HG02973 (cell line): ENCODE results near the gene CLPTM1L.
"Not testable (repeated sequence)": the region's sequence is repeated elsewhere in the genome, so short reads cannot be mapped to it uniquely, and the experiment has no call there.

Experiments used
- ATAC-seq: cut with Tn5 transposase; IDR thresholded peaks from one replicate; pipeline ENCODE4 v1.9.1; 2021; ENCODE audit warnings: moderate library complexity; ENCODE audit not compliant: unreplicated experiment

Gene CLPTM1L

DNA sequence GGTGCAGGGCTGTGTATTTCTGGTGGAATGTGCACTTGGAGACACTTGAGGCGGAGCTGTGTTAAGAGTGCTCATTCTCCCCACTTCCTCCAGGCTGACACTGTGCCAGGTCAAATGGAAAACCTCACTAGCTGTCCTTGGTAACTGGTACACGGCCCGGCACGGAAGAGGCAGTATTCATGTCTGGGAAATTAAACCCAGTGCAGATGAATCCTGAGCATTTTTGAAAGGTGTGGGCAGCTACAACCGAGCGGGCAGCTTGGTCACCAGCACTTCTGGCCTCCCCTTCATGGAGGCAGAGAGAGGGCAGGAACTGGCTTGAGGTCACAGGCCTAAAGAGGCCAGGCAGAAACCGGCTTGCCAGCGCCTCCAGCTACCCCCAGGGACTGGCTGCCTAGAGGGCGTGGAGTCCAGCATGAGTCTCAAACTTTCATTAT lies 1.6 kb downstream of the CLPTM1L start:
- no peak for ATAC-seq

DNA sequence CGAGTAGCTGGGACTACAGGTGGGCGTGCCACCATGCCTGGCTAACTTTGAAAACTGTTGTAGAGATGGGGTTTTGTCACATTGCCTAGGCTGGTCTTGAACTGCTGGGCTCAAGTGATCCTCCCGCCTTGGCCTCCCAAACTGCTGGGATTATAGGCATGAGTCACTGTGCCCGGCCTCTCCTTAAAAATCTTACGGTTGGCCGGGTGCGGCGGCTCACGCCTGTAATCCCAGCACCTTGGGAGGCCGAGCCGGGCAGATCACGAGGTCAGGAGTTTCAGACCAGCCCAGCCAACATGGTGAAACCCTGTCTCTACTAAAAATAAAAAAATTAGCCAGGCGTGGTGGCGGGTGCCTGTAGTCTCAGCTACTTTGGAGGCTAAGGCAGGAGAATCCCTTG lies 2.2 kb downstream of the CLPTM1L start:
- ATAC-seq = not testable (repeated sequence)

DNA sequence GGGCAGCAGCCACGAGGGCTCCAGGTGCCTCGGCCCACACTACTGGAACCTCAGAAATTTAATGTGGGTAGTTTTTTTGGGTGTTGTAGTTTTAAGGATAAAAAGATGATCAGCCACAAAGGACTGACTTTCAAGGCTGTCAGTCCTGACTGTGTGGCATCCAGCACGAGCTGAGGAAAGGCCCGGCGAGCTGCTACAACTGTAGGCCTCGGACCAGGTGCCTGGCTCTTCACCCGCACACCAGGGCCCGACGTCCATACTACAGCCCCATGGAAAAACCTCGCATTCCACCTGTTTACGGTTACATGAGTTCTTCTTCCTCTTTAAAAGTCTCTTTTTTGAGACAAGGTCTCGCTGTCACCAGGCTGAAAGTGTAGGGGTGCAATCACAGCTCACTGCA lies 2.6 kb downstream of the CLPTM1L start:
- ATAC-seq = no peak

DNA sequence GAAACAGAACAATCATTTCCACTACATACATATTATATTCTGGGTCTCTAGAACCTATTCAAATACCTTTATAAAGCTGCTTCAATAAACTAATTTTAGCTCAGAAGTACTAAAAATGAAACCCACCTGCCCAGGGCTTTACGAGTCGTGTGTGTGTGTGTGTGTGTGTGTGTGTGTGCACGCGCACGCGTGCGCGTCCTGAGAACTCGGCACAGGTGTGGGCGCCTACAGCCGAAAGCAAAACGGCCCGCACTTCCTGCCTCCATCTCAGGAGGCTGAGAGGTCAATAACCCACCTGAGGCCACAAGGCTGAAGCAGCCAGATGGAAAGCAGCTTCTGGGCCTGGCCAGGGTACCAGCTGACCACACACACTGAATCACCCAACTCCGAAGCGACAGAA lies 3.0 kb downstream of the CLPTM1L start:
- ATAC-seq = no peak

DNA sequence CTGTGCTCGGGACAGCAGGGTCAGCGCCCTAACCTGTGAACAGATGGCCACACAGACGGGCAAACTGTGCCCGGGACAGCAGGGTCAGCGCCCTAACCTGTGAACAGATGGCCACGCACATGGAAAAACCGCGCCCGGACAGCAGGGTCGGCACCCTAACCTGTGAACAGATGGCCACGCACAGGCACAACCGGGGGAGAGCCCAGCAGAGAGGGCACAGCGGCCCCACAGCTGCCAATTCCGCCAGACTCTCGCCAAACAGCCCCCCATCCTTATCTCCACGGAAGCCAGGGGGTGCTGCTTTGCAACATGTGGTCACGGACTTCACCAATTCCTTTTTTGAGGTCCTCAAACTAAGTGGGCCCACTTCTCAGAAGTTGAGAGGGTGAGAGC lies 5.1 kb downstream of the CLPTM1L start:
- not testable (repeated sequence) for ATAC-seq

DNA sequence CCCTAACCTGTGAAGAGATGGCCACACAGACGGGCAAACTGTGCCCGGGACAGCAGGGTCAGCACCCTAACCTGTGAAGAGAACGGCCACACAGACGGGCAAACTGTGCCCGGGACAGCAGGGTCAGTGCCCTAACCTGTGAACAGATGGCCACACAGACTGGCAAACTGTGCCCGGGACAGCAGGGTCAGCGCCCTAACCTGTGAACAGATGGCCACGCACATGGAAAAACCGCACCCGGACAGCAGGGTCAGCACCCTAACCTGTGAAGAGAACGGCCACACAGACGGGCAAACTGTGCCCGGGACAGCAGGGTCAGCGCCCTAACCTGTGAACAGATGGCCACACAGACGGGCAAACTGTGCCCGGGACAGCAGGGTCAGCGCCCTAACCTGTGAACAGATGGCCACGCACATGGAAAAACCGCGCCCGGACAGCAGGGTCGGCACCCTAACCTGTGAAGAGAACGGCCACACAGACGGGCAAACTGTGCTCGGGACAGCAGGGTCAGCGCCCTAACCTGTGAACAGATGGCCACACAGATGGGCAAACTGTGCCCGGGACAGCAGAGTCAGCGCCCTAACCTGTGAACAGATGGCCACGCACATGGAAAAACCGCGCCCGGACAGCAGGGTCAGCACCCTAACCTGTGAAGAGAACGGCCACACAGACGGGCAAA lies 5.6 kb downstream of the CLPTM1L start:
- not testable (repeated sequence) for ATAC-seq

DNA sequence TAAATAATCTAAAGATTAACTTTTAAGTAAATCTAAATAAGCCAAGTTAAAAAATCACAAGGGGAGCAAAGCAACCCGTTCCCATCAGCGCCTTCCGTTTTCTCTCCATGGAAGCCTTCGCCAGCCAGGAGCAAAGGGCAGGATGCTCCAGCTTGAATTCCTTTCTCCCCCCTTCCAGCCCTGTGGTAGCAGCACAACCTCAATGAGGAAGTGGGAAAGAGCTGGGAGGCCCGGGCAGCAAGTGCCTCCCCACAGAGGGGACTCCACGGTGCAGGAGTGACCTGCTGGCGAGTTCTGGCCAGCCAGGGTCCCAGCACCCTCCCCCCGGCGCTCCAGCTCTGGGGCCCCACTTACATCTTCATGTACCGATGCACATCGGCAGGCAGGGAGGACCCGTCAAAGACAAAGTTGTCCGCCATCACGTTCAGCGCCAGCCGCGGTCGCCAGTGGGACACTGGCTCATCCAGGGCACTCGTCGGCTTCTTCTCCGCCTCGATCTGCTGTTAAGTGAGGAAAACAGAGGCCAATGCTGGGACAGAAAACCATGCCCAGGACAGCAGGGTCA lies 6.3 kb downstream of the CLPTM1L start:
- ATAC-seq = no peak

DNA sequence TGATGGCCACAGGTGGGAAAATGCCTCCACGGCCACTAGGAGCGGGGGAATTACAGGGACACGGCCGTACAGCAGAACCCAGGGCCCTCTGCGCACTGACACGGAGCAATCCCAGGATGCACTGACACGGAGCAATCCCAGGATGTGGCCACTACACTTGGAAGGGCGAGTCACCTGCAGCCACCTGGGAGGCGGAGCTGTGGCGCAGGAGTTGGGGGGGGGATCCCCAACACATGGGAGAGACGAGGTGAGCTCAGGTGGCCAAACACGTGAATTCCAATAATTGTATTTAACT lies 6.8 kb downstream of the CLPTM1L start:
- ATAC-seq = no peak

DNA sequence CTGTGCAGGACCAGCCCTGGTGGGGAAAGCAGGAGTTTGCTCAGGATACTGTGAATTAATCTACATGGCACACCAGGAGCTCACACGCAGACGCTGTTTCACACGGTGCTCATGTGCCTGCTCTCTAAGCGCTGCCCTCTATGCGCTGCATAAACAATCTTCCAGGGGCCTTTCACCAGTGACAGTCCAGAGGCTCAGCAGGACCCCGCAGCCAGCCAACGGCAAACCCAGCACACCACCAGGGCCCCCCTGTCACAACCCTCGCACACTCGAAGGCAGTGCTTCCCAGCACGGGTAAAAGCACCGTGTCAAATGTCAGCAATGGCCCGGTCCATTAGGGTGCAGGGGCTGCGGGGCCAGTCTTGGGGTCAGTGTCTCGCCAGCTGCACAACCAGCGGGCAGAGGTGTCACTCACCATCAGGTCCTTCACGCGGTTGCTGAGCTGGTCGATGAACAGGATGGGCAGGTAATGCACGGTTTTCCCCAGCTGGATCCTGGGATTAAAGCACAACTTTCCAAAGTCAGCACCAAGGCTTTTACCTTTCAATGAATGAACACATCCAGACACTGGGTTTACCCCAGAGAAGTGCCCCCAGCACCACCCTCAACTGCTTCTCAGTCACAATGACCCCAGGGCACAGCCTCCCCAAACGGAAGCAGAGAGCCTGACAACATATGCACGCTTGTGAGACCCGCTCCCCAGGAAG lies 7.3 kb downstream of the CLPTM1L start:
- no peak for ATAC-seq

DNA sequence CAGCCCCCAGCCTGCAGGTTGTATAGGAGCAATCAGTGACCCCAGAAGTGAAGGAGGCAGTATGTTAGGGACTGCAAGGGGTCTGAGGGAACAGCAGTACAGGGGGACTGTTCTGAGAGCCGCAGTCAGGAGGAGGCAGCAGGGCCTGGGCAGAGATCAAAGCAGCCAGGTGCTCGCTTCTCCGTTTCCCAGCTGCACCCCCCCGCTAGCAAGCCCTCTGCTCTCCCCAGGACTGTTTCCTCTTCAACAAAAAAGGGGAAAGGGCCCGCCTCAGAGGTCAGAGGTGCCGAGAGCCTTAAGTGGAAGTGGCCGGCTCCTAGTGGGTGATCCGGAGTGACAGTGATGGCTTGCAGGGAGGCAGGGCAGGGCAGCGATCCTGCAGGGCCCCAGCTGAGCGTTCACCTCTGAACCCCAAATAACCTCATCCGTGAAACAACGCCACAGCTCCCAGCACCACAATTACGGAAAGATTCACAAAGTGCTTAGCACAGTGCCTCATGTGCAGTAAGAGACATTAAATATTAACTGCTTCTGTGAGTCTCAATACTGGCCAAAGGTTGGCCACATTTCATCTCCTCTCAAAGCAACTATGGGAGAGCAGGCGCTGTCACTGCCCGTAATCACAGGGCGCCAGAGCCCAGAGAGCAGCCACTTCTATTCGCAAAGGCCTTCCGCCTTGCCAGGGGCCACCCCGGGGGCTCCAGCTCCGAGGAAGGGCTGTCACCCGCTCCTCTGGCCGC lies 8.0 kb downstream of the CLPTM1L start:
- no peak for ATAC-seq

DNA sequence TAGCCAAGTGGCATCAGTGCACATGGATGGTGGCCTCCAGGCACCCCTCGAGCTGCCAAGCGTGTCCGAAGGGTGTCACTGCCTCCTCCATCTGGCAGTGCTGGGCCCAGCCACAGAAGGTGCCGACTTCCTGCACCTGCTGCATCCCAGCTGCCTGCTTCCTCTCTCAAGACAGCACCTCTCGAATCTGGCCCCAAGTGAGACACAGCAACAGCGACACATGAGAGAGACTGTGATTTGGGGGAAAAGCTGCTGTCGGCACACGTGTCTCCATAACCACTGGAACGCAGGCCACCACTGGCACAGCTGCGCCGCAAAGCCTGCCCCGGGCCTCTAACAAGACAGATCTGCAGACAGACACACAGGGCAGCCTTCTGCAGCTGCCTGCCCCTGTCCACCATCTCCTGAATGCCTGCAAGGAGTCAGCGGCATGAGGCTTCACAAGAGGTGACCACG lies 8.8 kb downstream of the CLPTM1L start:
- ATAC-seq = no peak

DNA sequence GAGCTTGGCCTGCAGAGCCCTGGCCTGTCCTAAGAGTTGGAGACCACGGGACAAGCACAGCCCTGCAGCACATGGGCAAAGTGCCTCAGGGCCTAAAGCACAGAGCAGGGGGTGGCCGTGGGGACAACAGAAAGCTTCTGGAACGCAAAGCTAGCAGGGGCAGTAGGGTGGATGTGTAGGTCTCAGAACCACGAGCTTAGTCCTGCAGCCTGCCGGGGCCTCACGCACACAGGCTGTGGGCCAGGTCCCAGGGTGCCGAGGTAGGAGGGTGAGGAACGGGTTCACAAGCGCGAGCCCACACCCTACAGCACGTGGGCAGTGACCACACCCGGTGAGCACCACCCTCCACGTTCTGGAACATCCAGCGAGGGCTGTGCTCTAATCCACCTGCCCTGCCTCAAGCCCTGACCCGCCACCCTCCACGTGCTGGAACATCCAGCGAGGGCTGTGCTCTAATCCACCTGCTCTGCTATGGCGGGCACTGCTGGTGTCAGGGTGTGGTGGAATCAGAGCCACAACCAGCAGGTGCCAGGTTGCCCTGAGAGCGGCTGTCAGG lies 9.3 kb downstream of the CLPTM1L start:
- ATAC-seq = no peak

DNA sequence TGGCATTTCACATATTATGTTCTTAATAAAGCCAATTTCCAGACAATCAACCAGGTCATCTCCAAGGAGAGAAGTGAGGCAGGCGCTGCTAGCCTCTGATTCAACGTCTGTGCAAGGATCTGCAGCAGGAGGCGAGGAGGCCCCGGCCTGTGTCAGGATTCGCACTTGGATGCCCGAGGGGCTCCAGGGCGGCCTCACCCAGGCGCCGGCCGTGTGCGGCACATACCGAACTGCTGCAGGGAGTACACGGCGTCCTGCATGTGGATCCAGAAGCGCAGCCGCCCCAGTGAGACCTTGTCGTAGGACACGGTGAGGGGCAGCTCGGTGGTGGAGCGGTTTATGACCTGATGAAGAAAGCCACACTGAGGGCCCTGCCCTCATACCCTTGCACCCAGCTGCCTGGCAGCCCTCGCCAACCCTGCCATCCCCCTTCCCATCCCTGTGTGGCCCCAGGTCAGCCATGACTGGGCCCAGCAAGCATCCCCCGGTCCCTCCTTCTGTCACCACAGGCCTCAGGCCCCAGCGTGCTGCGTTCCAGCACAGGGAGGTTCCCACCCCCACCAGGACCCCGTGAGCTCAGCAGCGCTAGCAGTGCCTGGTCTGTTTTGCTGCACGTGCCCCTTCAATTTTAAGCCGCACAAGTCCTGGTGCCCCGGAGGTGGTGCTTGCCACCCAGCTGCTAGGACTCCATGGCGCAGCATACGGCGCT lies 9.9 kb downstream of the CLPTM1L start:
- ATAC-seq = no peak

DNA sequence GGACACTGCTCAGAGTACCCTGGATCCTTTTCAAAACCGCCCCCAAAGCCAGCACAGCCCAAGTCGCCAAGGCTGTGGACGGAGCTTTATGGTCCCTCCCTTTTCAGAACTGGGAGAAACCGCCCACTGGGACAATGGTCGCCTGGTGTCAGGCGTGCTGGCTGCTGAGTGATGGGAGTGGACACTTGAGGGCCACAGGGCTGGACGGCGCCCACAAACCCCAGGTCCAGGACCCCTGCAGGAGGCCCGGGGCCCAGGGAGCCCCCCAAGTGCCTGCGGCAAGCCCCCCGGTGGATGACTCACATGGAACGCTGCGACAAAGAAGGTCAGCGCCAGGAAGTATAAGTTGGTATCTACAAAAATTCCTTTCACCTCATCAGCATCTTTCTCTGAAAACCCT lies 10.9 kb downstream of the CLPTM1L start:
- ATAC-seq = no peak

DNA sequence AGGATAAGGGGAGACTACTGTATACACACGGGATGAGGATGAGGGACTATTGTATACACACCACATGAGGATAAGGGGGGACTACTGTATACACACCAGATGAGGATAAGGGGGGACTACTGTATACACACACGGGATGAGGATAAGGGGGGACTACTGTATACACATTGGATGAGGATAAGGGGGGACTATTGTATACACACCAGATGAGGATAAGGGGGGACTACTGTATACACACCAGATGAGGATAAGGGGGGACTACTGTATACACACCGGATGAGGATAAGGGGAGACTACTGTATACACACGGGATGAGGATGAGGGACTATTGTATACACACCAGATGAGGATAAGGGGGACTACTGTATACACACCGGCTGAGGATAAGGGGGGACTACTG lies 11.6 kb downstream of the CLPTM1L start:
- ATAC-seq = not testable (repeated sequence)

DNA sequence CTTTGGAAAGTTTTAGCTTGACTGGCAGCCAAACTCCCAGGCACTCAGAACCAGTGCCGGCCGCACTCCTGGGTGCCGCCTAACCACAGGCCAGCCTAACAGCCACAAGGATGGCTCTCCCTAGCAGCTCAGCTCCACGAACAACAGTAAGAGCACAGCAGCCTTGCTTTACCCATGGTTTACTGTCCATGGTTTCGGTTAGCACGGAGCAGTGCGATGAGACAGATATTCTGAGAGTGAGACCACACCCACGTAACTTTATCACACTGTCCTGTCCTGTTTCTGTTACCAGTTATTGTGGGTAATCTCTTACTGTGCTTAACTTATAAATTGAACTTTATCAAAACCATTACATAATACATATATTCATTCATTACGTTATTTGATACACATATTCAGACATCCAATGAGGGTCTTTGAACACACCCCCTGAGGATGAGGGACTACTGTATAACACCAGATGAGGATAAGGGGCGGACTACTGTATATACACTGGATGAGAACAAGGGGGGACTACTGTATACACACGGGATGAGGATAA lies 12.4 kb downstream of the CLPTM1L start:
- ATAC-seq = no peak

DNA sequence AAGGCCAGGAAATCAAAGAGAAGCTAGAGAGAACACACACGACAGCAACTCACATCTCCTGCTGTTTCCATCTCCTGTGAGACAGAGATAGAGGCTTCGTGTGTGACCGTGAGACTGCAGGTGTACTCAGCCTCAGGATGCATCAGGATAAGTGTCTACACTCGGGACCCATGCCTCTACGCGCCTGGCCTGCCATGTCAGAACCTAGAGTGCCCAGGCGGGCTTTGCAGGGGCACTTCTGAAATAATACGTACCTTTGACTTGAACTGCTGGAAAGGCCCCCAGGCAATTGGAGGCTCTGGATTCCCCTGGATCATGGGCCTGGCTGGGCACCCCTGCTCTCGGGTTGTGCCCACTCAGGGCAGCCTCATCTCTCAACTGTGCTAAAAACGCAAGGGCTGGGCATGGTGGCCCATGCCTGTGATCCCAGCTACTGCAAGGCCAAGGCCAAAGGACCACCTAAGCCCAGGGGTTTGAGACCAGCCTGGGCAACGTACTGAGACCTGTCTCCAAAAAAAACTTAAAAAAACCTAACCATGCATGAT lies 13.0 kb downstream of the CLPTM1L start:
- ATAC-seq = no peak

DNA sequence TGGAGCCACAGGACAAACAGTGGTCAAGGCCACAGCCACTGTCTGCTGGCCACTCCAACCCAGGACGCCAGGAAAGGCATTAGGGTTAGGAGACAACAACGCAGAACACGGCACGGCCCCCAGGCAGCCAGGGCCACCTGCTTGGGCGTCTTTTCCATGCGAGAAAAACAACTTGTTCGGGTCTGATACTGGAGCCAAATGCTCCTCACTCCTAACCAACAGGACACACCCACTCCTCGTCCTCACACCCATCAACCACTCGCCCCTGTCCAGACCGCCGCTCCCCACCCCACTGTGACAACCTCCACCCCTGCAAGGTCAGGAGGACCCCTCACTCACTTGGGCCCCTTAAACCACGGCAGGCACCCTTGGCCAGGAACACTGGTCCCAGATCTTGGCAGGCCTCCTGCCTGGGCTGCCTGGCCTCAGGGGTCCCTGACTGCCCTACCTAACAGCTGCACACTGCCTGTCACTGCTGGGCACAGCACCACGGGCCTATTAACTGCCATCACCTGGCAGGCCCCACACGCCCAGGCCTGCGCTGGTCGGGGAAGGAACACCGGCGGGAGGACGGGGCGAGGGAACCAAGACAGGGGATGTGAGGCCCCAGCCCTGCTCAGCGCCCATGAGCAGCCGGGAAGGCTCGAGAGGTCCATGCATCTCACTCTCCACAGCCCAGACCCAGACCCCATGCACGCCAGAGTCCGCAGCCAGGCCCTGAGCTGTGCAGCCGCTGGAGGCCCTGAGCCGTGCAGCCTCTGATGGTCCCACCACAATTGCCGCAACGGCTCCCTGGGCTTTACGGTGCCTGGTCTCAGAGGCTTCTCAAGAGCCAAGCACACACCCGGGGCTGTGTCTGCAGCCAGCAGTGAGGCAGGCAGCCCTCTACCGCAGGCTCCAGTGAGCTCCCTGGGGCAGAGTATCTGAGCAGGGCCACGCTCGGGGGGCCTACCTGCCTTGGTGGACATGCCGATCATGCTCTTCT lies 13.8 kb downstream of the CLPTM1L start:
- no peak for ATAC-seq
